DND-41 (cell line): Measurements from ENCODE around the gene ARHGEF39.

ENCODE experiments used
- ATAC-seq: fragments of 200-7000 bp; cut with Tn5 transposase; 3 replicates; pipeline ENCODE4 v1.9.1; 2021; ENCODE audit warnings: low read depth; ENCODE audit not compliant: insufficient read depth
- DNase-seq: peaks from one replicate; pipeline ENCODE4 v3.0.0-alpha.2; 2020
- H2AFZ ChIP-seq: 2 replicates; pipeline ENCODE4 v1.6.0; 2012; ENCODE audit warnings: low read depth, low read length
- H3K27ac ChIP-seq: 2 replicates; pipeline ENCODE4 v1.5.1; 2012; ENCODE audit warnings: low read length, inconsistent platforms
- H3K27me3 ChIP-seq: fragments of 200-600 bp; sonication (generic); 2 replicates; pipeline ENCODE4 v1.6.0; 2012; ENCODE audit warnings: low read length, mild to moderate bottlenecking, inconsistent platforms; ENCODE audit not compliant: insufficient read depth, poor library complexity
- H3K36me3 ChIP-seq: 2 replicates; pipeline ENCODE4 v1.5.1; 2012; ENCODE audit warnings: low read length, inconsistent platforms; ENCODE audit not compliant: insufficient read depth
- H3K4me1 ChIP-seq: 2 replicates; pipeline ENCODE4 v1.5.1; 2012; ENCODE audit warnings: mild to moderate bottlenecking, low read length; ENCODE audit not compliant: insufficient read depth
- H3K4me2 ChIP-seq: 2 replicates; pipeline ENCODE4 v1.6.0; 2012; ENCODE audit warnings: mild to moderate bottlenecking, moderate library complexity, low read length, inconsistent platforms; ENCODE audit not compliant: insufficient read depth
- H3K4me3 ChIP-seq, 2 experiments: fragments of 200-600 bp in 1 of 2; shearing (Covaris generic) in 1 of 2; 2 replicates each; pipeline ENCODE4 v1.5.1; 2012 to 2016; ENCODE audit warnings: inconsistent platforms in 2 of 2, low read length in 2 of 2, mild to moderate bottlenecking in 2 of 2, low read depth in 1 of 2, moderate library complexity in 1 of 2
- H3K79me2 ChIP-seq: 2 replicates; pipeline ENCODE4 v1.6.0; 2012; ENCODE audit warnings: low read length, inconsistent platforms; ENCODE audit not compliant: insufficient read depth
- H3K9ac ChIP-seq: 2 replicates; pipeline ENCODE4 v1.6.0; 2012; ENCODE audit warnings: low read depth, mild to moderate bottlenecking, inconsistent platforms, low read length, moderate library complexity
- H3K9me3 ChIP-seq: 2 replicates; pipeline ENCODE4 v1.5.1; 2012; ENCODE audit warnings: low read length, moderate library complexity, mild to moderate bottlenecking, inconsistent platforms; ENCODE audit not compliant: insufficient read depth, severe bottlenecking
- H4K20me1 ChIP-seq: 2 replicates; pipeline ENCODE4 v1.6.0; 2012; ENCODE audit warnings: low read length; ENCODE audit not compliant: insufficient read depth
- EZH2 ChIP-seq: IDR thresholded peaks from 3 replicates; pipeline ENCODE4 v1.6.1; 2012; ENCODE audit warnings: borderline replicate concordance, low read depth, mild to moderate bottlenecking, moderate library complexity, low read length, inconsistent platforms; ENCODE audit not compliant: severe bottlenecking
- TF ChIP-seq, protein P1 (sequence below): IDR thresholded peaks from 2 replicates; pipeline ENCODE4 v1.5.1; 2012; ENCODE audit warnings: borderline replicate concordance, low read length, moderate library complexity, mild to moderate bottlenecking; ENCODE audit not compliant: poor library complexity, severe bottlenecking; ENCODE audit errors: extremely low read depth

Gene ARHGEF39

DNA sequence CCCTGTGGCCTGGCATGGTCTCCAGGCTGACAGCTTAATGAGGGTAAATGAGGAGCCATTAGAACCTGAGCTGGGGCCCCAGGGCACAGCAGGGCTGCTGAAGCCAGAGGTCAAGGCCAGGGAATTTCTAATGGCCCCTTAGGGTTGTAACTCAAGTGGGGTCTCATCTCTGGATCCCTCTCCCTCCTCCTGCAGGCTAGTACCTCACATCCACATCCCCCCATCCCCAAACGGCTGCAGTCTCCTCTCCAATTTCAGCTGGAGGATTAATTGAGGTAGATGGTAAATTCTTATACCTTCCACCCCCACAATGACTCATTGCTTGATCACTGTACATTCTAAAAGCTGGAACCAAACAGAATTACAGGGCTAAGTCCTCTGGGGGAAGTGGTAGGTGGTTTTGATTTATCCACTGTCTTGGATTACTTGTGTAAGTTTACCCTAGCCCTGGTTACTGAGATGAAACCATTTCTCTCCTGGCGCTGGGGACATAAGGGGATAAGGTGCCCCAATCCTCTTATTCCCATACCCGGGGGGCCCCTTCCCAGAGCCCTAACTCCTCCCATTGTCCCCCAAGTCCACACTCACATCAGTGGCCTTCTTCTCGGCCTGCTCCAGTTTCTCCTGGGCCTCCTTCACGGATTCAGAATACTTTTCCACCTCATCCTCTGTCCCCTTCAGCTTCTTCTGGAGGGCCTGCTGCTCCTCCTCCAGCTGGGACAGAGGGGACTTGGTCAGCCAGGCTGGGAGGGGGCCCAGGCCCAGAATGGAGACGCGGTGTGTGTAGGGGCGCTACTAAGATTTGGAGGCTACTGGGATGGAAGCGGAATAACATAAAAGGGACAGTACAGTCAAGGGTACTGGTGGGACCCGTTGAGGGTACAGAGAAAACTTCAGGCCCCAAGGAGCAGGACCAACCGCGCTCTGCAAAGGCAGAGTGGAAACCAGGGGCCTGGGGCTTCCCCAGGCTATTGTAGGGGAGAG lies 23.9 kb upstream of the ARHGEF39 start:
- no peaks in the 10 kb centered on the region for H4K20me1 ChIP-seq
- H3K4me3 ChIP-seq: no peak overlapping the region
- H3K9me3 ChIP-seq: no peaks in the 10 kb centered on the region
- no peak overlapping the region for H3K27ac ChIP-seq
- H3K4me1 ChIP-seq: peaks cover 30% of the 10 kb centered on the region
- ATAC-seq: no peak
- H3K27me3 ChIP-seq: no peaks in the 10 kb centered on the region
- TF ChIP-seq EZH2: no peak
- TF ChIP-seq, protein P1, sequence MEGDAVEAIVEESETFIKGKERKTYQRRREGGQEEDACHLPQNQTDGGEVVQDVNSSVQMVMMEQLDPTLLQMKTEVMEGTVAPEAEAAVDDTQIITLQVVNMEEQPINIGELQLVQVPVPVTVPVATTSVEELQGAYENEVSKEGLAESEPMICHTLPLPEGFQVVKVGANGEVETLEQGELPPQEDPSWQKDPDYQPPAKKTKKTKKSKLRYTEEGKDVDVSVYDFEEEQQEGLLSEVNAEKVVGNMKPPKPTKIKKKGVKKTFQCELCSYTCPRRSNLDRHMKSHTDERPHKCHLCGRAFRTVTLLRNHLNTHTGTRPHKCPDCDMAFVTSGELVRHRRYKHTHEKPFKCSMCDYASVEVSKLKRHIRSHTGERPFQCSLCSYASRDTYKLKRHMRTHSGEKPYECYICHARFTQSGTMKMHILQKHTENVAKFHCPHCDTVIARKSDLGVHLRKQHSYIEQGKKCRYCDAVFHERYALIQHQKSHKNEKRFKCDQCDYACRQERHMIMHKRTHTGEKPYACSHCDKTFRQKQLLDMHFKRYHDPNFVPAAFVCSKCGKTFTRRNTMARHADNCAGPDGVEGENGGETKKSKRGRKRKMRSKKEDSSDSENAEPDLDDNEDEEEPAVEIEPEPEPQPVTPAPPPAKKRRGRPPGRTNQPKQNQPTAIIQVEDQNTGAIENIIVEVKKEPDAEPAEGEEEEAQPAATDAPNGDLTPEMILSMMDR: no peak
- H2AFZ ChIP-seq: no peak overlapping the region
- H3K4me2 ChIP-seq: peak overlapping the region; percentile 82
- H3K9ac ChIP-seq: no peak overlapping the region
- peaks cover 35% of the 10 kb centered on the region for H3K36me3 ChIP-seq
- H3K79me2 ChIP-seq: peaks cover 5% of the 10 kb centered on the region
- DNase-seq: no peak

DNA sequence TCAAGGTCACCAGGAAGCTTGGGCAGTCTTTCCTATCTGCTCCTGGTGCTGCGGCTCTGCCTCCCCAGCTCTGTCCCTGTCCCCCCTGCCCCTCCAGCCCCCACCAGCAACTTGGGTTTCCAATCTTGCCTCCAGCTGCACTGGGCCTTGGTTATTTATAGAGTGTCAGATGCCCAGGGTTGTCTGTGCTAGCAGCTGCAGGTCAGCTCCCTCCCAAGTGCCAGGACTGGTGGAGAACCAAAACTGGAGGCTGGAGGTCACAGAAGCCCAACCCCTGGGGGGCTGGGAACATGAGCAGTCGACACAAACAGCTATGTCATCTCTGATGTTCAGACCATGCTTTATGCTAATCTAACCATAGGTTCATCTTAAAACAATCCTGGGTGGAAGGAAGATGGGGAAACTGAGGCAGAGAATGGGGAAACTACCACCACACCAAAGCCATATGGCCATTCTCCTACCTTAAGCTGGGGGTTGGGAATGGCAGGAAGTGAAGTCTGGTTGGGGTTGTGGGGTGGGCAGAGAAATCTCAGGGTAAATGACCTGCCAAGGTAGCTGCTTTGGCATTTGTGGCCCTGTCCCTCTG lies 23.1 kb upstream of the ARHGEF39 start:
- ATAC-seq (no peak), DNase-seq (no peak)
- Histone ChIP-seq H3K4me1 (peaks cover 30% of the 10 kb centered on the region), H3K4me2 (no peak overlapping the region), H3K36me3 (peaks cover 42% of the 10 kb centered on the region), H3K27ac (no peak overlapping the region), H2AFZ (no peak overlapping the region), H3K79me2 (peaks cover 5% of the 10 kb centered on the region), H3K9ac (no peak overlapping the region), H3K27me3 (no peaks in the 10 kb centered on the region), H4K20me1 (no peaks in the 10 kb centered on the region), H3K4me3 (no peak overlapping the region), H3K9me3 (no peaks in the 10 kb centered on the region)
- no peak for TF ChIP-seq EZH2

DNA sequence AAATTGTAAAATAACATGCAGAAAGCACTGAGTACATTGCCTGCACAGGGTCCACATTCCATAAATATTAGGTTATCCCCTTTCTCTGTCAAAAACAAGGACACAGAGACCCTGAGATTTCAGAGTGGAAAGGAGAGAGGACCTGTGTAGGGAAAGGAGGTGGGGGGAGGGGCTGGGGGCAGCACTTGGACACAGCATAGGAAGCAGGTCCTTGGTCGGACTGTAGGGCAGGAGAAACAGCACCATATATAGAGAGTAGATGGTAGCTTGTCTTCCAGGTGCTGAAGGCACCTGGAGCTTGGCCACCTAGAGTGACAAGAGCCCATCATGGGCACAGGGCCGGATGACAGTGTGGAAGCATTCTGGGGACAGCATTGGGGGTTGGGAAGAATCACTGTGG lies 22.3 kb upstream of the ARHGEF39 start:
- H3K9me3 ChIP-seq: no peaks in the 10 kb centered on the region
- H3K4me3 ChIP-seq: no peak overlapping the region
- H3K4me1 ChIP-seq: peaks cover 30% of the 10 kb centered on the region
- ATAC-seq (no peak), DNase-seq (no peak)
- H3K4me2 ChIP-seq: no peak overlapping the region
- no peaks in the 10 kb centered on the region for H4K20me1 ChIP-seq
- peaks cover 5% of the 10 kb centered on the region for H3K79me2 ChIP-seq
- no peak overlapping the region for H3K27ac ChIP-seq
- TF ChIP-seq, protein P1: no peak
- TF ChIP-seq EZH2: no peak
- H2AFZ ChIP-seq: no peak overlapping the region
- no peak overlapping the region for H3K9ac ChIP-seq
- H3K36me3 ChIP-seq: peaks cover 48% of the 10 kb centered on the region
- H3K27me3 ChIP-seq: no peaks in the 10 kb centered on the region
